Glomerular endothelial cell (primary cell): ENCODE measurements around the gene MTA3. TPM values are rescaled to one million over a fixed set of nuclear protein-coding genes. Genes with fewer than 3 reads are reported as not detected.
A peak's percentile ranks its signal among the peaks of the same experiment; 100 is the strongest.

Source experiments
- DNase-seq: peaks from one replicate; pipeline ENCODE4 v3.0.0-alpha.2; 2011; ENCODE audit warnings: low read depth, low spot score; ENCODE audit errors: extremely low read depth
- total RNA-seq: library from RNA; depleted of rRNA; stranded (reverse); fragments of >200 nt; gene quantifications from 2 replicates; pipeline ENCODE4 v1.2.3, GENCODE V29; 2015

MTA3 gene
- total RNA-seq, 1 donor from 2014 or later = 37.2 TPM

DNA sequence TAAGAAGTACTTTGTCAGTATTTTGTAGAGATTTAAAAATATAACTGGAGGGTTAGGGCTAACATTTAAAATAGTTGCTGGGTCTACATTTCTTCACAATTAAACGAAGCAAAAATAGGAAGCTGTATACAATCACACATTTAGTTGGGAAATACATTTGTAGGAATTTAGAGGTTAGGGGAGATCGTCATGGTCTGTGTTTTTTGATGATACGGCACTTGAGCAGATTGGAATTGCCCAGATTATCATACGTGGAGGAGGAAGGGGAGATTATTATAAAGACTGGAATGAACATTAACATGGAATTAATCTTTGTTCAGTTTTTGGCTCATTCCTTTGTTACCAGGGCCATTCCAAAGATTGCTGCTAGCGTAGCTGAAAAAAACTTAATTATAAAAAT lies 84.6 kb downstream of the MTA3 start:
- DNase-seq = no peak

DNA sequence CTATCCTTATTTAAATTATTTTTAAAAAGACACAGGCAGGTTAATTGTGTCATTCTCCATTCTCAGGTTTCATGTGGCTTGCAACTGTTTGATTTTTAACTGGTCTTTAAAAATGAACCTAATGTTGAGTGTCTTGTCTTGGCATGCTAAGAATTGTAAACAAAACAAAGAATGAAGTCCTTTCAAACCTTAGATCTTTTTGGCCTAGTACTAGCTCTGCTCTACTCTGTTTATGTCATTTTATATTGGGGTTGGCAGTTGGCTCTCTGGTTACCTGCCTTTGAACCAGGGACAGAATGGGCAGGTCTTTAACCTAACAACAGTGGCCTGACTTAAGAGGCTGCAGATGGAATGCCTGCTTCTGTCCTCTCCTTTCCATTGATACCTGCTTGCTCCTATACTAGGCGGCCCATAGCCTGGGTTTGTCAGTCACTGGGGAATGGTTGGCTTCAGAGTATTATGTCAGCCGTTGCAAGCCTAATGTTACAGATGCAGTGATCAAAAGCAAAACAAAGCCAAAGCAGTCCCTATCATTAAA lies 85.5 kb downstream of the MTA3 start:
- no peak for DNase-seq

DNA sequence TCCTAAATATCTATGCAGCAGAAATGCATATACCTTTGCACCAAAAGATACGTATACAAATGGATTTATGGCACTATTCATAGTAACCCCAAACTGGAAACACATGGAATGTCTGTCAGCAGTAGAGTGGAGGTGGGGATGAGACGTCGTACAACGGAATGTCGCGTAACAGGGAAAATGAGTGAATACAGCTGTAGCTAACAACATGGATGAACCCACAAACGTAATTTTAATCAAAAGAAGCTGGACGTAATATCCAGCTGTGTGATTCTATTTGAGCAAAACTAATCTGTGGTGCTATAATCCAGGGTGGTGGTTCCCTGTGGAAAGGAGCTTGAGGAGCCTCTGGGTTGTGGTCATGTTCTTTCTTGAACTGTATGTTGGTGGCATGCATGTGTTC lies 89.9 kb downstream of the MTA3 start:
- no peak for DNase-seq

DNA sequence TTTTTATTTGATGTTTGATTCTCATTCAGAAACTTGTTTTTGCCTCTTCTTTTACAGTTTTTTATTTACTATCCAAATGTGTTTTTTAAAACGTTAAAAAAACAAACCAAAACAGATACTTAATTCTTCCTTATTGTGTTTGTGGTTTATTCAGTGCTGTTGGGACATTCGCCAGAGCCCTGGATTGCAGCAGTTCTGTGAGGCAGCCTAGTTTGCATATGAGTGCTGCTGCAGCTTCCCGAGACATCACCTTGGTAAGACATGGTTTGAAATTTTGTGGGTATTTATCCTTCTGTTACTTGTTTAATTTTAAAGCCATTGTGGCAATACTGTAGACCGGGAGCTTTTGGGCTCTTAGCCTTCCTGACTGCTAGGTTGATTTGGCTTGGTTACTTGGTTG lies 91.2 kb downstream of the MTA3 start:
- no peak for DNase-seq

DNA sequence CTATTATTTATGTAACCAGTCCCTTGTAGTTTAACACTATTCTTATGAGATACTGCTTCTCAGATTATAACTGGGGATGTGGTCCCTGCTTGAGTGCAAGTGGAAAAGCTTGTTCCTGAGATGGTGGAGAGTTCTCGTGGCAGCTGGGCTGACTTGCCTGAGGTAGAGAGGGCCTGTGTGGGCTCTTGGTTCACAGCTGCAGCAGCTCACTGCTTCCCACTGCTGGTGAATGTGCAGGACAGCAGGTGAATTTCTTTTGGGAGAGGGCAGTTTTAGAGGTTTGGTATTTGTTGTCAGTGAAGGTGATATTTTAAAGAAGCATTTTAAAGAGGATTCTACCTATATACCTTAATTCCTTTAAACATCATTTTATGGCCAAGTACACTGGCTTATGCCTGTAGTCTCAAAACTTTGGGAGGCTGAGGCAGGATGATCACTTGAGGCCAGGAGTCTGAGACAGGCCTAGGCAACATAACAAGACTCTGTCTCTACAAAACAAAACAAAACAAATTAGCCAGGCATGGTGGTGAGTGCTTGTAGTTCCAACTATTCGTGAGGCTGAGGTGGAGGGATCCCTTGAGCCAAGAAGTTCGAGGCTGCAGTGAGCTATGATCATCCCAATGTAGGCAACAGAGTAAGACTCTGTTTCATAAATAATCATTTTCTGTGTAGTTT lies 94.8 kb downstream of the MTA3 start:
- peak; percentile 42 for DNase-seq

DNA sequence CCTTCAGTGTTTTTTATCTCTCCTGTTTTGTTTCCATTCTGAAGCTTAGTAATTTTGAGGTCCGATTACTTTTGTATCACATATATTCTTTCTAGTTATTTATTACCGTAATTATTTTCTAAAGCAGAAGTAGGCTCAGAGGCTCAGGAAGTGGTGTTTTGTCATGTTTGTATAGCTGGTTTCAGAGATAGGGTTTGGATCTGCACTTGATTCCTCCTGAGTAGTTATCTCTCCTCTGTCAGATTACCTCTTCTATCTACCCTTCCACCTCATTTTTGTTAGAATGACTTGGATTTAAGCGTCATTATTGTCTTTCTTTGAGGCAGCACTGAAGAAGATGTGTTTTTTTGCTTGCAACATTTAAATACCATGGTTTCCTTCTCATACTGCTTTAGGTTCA lies 95.4 kb downstream of the MTA3 start:
- no peak for DNase-seq

DNA sequence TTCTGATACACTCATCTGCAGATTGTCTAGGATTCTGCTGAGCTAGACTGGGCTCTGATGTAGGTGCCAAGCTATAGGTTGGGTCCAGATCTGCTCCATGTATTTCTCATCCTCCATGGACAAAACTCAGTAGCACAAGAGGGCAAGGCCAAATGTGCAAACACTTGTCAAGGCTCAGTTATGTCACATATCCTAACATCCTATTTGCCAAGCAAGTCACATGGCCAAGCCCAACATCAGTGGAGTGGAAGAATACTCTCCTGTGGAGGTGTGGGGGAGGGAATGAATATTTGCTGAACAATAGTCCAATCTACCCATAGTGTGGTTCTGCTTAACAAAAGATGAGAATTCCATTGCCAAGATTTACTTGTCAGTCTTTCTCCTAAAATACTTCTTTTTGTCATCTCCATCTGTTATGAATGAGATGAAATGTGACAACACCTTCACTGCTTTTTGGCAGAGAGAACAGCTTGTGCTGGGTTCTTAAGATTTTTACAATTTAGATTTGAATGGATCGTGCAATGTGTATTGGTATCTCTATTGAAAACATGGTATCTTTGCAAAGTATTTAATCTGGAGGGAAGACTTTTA lies 105.7 kb downstream of the MTA3 start:
- DNase-seq = no peak

DNA sequence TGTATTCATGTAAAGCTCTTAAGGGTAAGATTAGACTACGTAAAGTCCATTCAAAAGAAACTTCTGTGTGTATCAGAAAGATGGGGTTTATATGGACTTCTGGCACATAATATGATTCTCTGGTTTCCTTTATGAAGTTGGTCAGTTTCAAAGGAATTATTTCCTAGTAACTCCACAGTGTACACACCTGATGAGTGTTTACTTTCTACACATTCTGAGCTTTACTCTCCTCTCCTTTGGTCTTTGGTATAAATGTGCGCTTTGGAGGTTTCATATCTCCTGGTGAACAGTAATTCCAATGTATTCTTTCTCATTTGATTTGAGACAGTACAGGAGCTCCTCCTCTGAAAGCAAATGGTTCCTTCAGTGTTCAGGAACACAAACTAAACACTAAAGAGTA lies 107.4 kb downstream of the MTA3 start:
- DNase-seq = no peak

DNA sequence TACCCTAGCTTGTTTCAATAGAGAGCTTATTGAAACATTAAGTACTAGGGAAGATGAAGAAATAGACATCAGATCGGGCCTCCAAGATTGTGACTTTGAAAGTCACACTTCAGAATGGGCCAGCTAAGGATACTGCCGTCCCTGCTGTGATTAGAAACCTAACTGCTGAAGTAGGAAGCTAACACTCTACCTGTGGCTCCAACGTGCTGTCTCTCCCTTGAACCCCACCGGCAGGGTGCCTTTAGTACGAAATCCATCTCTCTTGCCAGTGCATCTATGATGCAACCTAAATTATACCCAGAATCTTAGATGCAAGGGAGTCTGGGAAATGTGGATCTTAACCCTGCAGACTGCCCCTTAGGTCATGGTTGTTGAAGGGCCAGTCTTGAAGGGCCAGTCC lies 116.9 kb downstream of the MTA3 start:
- DNase-seq = no peak

DNA sequence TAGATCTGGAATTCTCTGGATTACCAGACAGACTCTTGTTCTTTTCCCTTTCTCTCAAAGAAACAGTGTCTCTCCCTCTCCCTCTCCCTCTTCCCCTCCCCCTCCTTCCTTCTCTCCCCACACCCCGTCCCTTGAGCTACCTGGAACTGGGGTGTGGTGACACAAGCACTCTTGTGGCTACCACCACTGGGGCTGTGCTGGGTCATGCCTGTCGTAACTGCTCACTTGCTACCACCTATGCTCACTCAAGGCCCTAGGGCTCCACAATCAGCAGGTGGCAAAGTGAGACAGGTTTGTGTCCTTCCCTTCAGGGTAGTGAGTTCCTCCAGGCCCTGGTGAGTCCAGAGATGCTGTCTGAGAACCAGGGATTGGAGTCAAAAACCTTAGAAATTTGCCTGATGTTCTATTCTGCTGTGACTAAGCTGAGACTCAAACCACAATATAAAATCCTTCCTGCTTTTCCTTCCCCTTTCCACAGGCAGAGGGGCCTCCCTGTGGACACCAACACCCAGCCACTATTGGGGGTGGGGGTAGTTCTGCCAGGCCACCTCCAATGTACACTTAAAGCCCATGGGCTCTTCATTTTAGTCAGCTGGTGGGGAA lies 124.7 kb downstream of the MTA3 start:
- no peak for DNase-seq

DNA sequence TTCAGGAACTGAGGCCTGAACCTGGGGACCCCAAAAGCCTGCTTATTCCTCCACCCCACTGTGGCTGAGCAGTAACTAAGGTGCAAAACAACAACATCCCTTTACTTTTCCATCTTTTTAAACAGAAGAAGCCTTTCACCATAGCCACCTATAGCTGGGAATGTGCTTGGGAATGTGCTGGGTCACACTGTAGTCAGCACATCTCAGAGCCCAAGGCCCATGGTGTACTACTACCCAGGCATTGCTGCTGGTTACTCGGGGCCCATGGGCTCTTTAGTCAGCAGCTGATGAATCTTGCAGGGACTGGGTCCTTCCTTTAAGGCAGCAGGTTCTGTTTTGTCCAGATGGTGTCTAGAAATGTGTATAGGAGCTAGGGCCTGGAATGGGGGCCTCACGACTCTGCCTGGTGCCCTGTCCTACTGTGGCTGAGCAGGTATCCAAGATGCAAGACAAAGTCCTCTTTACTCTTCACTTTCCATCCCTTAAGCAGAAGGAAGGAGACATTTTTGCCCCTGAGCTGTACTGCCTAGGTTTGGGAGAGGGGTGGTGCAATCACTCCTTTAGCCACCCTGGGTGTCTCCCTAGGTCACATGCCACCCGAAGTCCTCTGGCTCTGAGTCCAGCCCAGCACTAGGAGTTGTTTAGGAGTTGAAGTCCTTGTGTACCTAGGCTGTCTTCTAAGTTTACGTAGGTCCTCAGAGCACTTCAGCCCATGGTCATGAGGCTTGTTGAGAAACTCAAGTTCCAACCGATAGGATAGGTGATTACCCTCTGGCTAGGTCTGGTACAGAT lies 125.5 kb downstream of the MTA3 start:
- DNase-seq = no peak

DNA sequence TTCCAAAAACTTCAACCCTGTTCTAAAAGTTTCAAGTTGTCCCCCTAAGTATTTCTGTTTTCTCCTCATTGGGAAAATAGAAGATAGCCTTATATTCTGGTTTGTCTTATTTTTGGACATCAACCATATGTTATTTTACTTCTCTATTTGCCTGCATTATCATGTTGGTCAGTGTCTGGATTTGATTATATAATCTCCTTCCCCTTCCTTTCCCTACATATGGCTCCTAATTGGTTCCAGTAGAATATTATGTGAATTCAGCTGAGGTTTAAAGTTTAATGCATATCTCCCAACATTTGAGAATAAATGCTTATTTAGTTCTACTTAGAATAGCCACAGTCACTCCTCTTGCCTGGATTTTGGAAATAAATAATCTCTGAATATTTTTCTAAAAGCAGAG lies 128.6 kb downstream of the MTA3 start:
- DNase-seq = no peak

DNA sequence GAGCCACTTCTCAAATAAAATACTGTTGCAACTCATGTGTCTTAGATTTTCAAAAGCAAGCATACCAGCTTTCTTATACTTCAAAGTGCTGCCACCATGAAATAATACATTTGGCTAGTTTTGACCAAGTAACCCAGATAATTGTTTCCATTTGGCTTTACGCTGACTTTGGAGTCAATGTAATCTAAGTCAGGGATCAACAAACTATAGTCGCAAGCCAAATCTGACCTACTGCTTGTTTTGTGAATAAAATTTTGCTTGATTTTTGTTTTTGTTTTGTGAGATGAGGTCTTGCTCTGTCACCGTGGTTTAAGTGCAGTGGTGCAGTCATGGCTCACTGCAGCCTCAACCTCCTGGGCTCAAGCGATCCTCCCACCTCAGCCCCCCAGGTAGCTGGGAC lies 130.5 kb downstream of the MTA3 start:
- no peak for DNase-seq

DNA sequence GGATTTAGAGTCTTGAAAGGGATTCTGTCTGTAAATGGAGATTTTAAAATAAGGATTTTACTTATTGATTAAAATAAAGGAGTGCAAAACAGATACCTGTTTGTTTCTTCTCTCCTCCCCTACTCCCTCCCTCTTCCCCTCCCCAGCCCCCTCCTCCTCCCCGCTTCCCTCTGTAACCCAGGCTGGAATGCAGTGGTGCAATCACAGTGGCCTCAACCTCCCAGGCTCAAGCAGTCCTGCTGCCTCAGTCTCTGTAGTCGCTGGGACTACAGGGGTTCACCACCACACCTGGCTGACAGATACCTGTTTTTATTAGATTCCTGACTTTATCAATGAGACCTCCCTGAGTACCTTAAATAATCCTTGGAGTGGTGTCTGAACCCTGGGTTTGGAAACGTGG lies 138.4 kb downstream of the MTA3 start:
- DNase-seq = no peak

DNA sequence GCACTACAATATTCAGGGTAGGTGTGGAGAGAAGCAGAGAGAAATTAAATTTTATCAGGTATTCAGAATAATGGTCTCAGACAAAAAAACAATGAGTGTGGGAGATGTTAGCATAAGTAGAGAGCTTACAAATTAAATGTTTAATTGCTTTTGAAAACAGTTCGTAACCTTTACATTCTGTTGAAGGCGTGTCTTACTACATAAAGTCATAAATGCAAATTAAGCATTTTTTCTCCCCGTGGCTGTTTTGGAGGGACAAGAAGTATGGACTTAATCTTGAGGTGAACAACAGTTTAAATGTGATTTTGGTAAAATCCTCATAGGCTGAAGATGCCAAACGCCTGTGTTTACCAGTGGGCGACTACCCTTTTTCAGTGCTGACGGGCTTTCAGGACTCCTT lies 139.7 kb downstream of the MTA3 start:
- no peak for DNase-seq

DNA sequence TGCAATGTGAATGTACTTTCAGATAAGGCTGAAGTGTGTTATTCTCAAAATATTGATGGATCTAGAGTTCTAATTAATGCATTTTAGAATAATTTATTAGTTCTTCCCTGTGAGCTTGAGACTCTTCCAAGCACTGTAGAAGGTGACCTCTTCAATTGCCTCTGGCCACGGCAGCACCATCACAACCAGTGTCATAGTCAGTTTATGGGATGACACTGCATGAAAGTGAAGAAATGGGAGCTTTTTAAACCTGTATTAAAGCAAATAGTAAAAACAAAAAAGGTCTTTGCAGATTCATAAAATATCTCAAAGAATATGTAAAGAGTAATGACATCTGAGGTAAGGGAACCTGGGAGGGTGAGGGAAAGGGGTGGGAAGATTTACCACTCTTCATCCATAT lies 143.5 kb downstream of the MTA3 start:
- DNase-seq = no peak

DNA sequence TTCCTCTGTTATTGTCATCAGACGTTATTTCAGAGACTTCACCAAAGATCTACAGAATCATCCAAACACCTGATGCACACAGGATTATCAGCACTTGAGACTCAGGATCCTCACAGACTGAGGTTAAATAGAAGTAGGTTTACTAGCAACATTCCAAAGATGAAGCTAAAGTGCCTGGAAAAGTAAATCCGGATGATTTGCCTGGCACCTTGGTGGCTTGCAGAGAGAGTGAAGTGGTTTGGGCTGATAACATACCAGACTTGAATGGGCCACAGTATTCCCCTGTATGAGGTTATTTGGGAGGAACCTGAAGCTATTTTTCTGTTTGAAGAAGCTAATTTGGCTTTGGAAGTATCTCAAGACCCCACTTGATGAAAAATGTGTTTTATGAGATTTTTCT lies 144.5 kb downstream of the MTA3 start:
- no peak for DNase-seq

DNA sequence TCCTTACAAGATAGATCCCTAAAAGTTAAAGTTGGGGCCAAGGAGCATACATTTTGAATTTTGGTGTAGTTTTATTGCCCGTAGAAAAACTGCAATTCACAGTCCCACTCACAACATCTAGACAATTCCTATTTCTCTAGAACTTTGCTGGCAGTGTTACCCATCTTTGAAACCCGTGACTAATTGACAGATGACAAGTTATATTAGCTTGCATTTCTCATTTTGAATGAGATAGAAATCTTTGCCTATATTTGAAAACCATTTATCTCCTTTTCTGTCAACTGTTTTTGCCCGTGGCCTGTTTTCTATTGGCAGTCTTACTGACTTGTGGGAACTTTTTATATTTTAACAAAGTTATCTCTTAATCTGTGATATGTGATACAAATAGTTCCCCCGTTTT lies 145.5 kb downstream of the MTA3 start:
- DNase-seq = no peak

DNA sequence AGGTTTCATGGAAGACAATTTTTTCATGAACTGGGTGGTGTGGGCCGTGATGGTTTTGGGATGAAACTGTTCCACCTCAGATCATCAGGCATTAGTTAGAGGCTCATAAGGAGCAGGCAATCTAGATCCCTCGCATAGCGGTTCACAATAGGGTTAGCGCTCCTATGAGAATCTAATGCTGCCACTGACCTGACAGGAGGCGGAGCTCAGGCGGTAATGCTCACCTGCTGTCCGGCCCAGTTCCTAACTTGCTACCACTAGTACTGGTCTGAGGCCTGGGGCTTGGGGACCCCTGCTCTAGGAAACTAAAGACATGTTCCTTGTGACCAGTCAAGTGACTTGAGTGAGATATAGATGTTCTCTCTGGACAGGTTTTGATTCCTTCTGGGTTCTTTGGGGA lies 146.3 kb downstream of the MTA3 start:
- DNase-seq = no peak

DNA sequence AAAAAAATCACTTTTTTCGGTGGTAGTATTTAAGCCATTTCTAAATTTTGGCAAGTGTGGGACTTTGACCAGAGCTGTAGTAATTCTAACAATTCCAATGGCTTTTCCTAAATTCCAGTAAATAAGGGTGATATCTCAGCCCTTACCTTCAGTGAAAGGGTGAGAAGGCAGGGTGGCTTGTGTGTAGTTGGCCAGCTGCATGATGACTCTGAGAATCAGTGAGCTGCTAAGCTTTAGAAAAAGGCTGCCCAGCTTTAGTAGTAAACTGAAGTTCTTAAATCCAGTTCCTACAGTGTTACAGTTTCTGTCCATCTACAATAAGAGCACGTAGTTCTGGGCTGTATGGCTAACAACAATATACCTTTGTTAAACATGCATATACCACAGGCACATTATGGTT lies 153.5 kb downstream of the MTA3 start:
- no peak for DNase-seq

DNA sequence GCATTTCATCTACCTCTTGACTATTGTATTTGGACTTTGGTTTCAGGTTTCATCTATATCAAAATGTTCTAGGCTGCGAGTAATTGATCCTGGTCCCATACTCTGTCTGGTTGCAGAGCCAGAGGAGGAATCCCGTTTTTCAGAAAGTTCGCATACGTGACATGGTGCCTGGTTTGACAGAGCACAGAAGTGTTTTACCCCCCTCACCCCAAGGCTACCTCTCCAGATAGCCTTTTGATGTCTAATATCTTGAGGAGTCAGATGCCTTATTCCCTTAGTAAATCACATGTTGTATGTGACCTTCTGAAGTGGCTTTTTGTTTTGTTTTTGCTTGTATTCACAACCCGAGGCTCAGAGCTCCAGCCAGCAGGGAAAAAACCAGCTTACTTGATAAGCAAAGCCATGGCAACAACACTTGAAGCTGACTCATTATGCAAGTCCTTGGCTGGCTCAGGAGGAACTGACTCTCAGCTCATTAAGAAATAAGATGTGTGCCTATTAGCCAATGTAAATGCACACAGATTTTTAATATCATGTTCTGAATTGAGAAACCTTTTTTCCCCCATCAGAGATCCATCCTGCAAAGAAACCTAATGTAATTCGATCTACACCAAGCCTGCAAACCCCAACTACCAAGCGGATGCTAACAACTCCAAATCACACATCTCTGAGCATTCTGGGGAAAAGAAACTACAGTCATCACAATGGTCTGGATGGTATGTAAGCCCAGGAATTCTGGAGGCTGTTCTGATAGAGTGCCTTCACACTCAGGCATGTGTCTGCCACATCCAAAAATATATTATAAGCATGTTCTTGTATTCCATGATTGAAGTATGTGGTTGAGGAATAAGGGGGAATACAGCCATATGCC lies 154.1 kb downstream of the MTA3 start:
- peak; percentile 29 for DNase-seq
